ENCODE measurements around the gene SRBD1.

SRBD1 gene

GRCh38 chr2:45588158-45588829 lies 22.8 kb downstream of the SRBD1 start:
- DNase-seq = no peak

DNA sequence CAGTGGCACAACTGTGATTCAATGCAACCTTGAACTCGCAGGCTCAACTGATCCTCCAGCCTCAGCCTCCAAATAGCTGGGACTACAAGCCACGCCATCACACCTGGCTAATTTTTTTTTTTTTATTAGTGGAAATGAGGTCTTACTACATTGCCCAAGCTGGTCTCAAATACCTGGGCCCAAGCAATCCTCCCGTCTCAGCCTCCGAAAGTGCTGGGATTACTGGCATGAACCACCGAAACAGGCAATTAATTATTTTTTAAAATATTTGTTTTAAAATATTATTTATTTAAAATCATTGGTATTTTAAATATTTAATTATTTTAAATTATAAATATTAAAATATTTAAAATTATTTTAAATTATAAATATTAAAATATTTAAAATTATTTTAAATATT lies 24.5 kb downstream of the SRBD1 start:
- DNase-seq = no peak

- DNase-seq = no peak
Observed at GRCh38 chr2:45585267-45585861, 25.7 kb downstream of the SRBD1 start.

- DNase-seq = no peak
Observed at GRCh38 chr2:45583977-45584376, 27.1 kb downstream of the SRBD1 start.

- no peak for DNase-seq
Observed at GRCh38 chr2:45582522-45582921, 28.5 kb downstream of the SRBD1 start.

DNA sequence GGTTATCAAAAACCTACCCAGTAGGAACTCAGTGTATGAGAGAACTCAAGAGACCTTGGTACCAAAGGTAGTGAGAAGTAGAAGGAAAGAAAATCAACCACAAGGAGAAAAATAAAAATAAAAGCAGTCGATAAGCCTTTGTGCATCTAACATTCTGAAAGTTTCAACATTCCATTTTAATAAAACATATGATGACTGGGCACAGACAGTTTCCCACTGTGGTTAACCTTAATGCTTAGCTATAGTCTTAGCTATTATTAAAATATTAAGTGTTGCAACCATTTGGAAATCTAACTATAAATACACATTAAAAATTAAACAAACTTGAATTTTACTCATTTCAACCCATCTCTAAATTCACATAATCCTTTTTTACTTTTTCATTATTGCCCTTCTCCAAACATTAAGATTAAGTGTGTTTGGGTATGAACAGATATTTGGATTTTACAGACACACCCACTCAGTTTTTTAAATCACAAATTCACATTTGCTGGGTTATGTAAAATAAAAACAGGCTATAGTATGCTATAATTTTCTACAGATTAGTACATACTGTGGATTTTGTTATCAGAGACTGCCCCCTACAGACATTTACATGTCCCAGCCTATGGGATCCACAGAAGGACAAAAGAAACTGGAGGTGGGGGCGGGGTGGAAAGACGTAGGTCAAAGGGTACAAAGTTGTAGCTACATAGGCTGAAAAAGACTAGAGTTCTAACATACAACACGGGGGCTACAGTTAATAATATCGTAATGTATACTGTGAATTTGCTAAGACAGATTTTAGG lies 32.8 kb downstream of the SRBD1 start:
- no peak for DNase-seq

- DNase-seq = no peak
Observed at GRCh38 chr2:45577441-45577840, 33.6 kb downstream of the SRBD1 start.

- no peak for DNase-seq
Observed at GRCh38 chr2:45575881-45576280, 35.2 kb downstream of the SRBD1 start.

GRCh38 chr2:45572979-45573378 lies 38.1 kb downstream of the SRBD1 start:
- no peak for DNase-seq

GRCh38 chr2:45571940-45572339 lies 39.1 kb downstream of the SRBD1 start:
- no peak for DNase-seq

GRCh38 chr2:45570671-45571334 lies 40.3 kb downstream of the SRBD1 start:
- DNase-seq = no peak

- no peak for DNase-seq
Observed at GRCh38 chr2:45568935-45569334, 42.1 kb downstream of the SRBD1 start.

GRCh38 chr2:45567974-45568789 lies 42.9 kb downstream of the SRBD1 start:
- no peak for DNase-seq

GRCh38 chr2:45567288-45567963 lies 43.6 kb downstream of the SRBD1 start:
- no peak for DNase-seq

DNA sequence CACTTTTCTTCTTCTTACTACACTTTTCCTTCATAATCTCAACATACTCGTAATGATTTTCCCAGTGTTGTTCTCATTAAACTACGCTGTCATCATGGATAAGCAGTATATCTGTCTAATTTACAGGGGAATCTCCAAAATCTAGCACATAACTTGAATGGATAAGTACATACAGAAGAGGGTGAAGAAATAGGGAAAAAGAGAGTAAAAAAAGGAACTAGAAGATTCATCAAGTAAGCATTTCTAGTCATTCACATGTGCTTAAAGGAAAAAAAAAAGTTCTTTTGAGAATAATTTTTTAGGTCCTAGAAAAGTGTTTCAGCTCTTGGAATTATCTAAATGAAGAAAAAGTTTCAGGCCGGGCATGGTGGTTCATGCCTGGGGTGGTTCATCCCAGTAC lies 51.6 kb downstream of the SRBD1 start:
- no peak for DNase-seq

DNA sequence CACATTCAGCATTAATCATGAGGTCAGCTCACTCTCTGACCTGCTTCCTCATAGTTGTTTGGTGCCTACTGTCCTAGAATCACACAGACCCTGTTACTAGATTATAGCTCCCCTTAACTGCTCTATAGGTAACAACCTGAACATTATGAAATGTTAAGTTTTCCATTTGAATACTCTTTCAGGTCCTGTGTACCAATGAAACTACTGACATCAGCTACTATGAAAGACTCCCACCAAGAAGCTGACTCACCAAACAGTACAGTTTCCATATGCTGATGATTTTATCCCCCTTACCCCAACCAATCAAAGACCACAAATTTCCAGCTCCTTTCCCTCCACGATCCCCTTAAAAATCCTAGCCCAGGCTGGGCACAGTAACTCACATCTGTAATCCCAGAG lies 56.3 kb downstream of the SRBD1 start:
- no peak for DNase-seq

DNA sequence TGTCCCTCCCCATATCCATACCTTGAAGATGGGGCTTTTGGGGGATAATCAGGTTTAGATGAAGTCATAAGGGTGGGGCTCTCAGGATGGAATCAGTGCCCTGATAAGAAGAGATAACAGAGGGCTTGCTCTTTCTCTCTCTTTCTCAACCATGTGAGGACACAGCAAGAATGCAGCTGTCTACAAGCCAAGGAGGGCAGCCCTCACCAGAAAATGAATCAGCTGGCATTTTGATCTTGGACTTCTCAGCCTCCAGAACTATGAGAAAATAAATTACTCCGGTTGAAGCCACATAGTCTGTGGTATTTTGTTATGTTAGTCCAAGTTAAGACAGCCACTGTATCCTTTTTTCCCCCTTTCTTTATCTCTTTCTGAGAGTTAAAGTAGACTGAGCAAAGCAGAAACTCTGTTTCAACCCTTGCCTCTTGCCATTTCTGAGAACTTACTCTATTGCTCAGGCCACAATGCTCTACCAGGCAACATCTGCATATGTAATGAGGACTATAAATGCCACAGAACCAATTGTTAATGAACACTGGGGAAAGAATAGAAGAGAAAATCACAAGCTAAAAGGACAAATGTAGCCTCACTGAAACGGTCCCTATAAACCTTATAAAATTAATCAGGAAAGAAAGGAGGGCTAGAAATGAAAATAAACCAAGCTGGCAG lies 56.9 kb downstream of the SRBD1 start:
- DNase-seq = no peak

- no peak for DNase-seq
Observed at GRCh38 chr2:45551862-45552261, 59.2 kb downstream of the SRBD1 start.

DNA sequence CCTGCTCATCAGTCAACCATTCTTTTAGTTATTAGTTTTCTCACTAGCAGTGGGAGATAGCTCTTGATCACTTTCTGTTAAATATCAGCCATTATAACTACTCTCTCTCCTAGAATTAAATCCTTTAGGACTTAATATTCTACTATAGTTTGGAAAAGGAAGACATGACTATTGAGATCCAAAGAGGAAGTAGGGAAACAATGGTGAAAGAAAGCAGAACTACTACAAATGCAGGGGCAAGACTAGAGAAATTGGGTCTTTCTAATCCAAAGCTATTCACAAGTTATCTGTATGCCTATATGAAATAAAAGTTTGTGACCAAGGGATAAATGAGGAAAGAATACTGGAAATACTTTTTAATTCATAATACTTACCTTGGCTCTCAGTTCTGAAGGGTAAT lies 65.1 kb downstream of the SRBD1 start:
- no peak for DNase-seq

DNA sequence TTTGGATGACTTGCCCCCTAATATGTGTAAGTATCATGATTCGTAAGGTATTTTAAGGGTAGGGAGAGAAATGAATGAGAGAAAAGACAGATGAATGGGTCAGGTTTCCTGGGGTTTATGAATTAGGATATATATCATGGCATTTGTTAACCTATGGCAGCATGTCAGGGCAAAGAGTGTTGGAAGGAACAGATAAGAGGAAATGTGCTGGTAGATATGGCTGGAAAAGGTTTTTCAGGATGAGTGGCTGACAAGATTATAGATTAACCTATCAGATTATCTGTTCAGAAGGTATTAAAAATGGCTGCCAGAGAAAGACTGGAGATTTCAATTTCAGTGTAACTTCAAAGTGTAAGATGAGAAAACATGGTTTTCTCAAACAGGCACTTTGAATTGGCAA lies 67.8 kb downstream of the SRBD1 start:
- DNase-seq = no peak

- no peak for DNase-seq
Observed at GRCh38 chr2:45542013-45542412, 69.1 kb downstream of the SRBD1 start.

GRCh38 chr2:45541450-45541849 lies 69.6 kb downstream of the SRBD1 start:
- no peak for DNase-seq

Measured in activated CD4-positive, alpha-beta T cell treated with anti-CD3 and anti-CD28 coated beads, Interleukin-2, amount 50 U/mL, for 48 hours (primary cell).